Measurements from ENCODE around the gene OGDHL.

OGDHL gene

GRCh38 chr10:49745756-49746155, 16.4 kb downstream of the OGDHL start:
- no peaks in the 10 kb centered on the region for H3K36me3 ChIP-seq (ENCODE audit: control insufficient read depth, insufficient read depth, low read length, severe bottlenecking)
- DNase-seq (ENCODE audit: low read depth) = no peak
- no peak overlapping the region for H3K9ac ChIP-seq (ENCODE audit: low read length)
- H3K4me3 ChIP-seq (ENCODE audit: low read length) = no peak overlapping the region
- no peaks in the 10 kb centered on the region for H3K4me1 ChIP-seq (ENCODE audit: control insufficient read depth, insufficient read depth, low read length)
- peaks cover 7% of the 10 kb centered on the region for H3K27me3 ChIP-seq (replicated peaks; ENCODE audit: control insufficient read depth, insufficient read depth, low read length)
- no peaks in the 10 kb centered on the region for H3K9me3 ChIP-seq (ENCODE audit: control insufficient read depth, low read length)

GRCh38 chr10:49744924-49745605, 17.1 kb downstream of the OGDHL start:
- H3K9ac ChIP-seq (ENCODE audit: low read length) = no peak overlapping the region
- peaks cover 3% of the 10 kb centered on the region for H3K27me3 ChIP-seq (replicated peaks; ENCODE audit: control insufficient read depth, insufficient read depth, low read length)
- DNase-seq (ENCODE audit: low read depth) = no peak
- no peaks in the 10 kb centered on the region for H3K36me3 ChIP-seq (ENCODE audit: control insufficient read depth, insufficient read depth, low read length, severe bottlenecking)
- H3K4me1 ChIP-seq (ENCODE audit: control insufficient read depth, insufficient read depth, low read length) = no peaks in the 10 kb centered on the region
- no peaks in the 10 kb centered on the region for H3K9me3 ChIP-seq (ENCODE audit: control insufficient read depth, low read length)
- H3K4me3 ChIP-seq (ENCODE audit: low read length) = no peak overlapping the region

GRCh38 chr10:49744091-49744685, 17.9 kb downstream of the OGDHL start:
- H3K9ac ChIP-seq (ENCODE audit: low read length) = no peak overlapping the region

GRCh38 chr10:49743464-49744075, 18.6 kb downstream of the OGDHL start:
- Histone ChIP-seq H3K9ac (ENCODE audit: low read length) (no peak overlapping the region), H3K9me3 (ENCODE audit: control insufficient read depth, low read length) (no peaks in the 10 kb centered on the region), H3K4me1 (ENCODE audit: control insufficient read depth, insufficient read depth, low read length) (no peaks in the 10 kb centered on the region), H3K4me3 (ENCODE audit: low read length) (no peak overlapping the region), H3K27me3 (replicated peaks; ENCODE audit: control insufficient read depth, insufficient read depth, low read length) (peaks cover 6% of the 10 kb centered on the region), H3K36me3 (ENCODE audit: control insufficient read depth, insufficient read depth, low read length, severe bottlenecking) (no peaks in the 10 kb centered on the region)
- no peak for DNase-seq (ENCODE audit: low read depth)

More at GRCh38 chr10:49744091-49744685, 17.9 kb downstream of the OGDHL start:
- H3K9me3 ChIP-seq (ENCODE audit: control insufficient read depth, low read length) = no peaks in the 10 kb centered on the region
- H3K4me1 ChIP-seq (ENCODE audit: control insufficient read depth, insufficient read depth, low read length) = no peaks in the 10 kb centered on the region
- H3K36me3 ChIP-seq (ENCODE audit: control insufficient read depth, insufficient read depth, low read length, severe bottlenecking) = no peaks in the 10 kb centered on the region
- no peak overlapping the region for H3K4me3 ChIP-seq (ENCODE audit: low read length)
- DNase-seq (ENCODE audit: low read depth) = no peak
- H3K27me3 ChIP-seq (replicated peaks; ENCODE audit: control insufficient read depth, insufficient read depth, low read length) = peaks cover 3% of the 10 kb centered on the region

GRCh38 chr10:49742683-49743463, 19.2 kb downstream of the OGDHL start:
- DNase-seq (ENCODE audit: low read depth) = no peak
- peaks cover 6% of the 10 kb centered on the region for H3K27me3 ChIP-seq (replicated peaks; ENCODE audit: control insufficient read depth, insufficient read depth, low read length)
- no peak overlapping the region for H3K9ac ChIP-seq (ENCODE audit: low read length)
- no peak overlapping the region for H3K4me3 ChIP-seq (ENCODE audit: low read length)
- no peaks in the 10 kb centered on the region for H3K4me1 ChIP-seq (ENCODE audit: control insufficient read depth, insufficient read depth, low read length)
- H3K9me3 ChIP-seq (ENCODE audit: control insufficient read depth, low read length) = no peaks in the 10 kb centered on the region
- H3K36me3 ChIP-seq (ENCODE audit: control insufficient read depth, insufficient read depth, low read length, severe bottlenecking) = no peaks in the 10 kb centered on the region

- Histone ChIP-seq H3K4me3 (ENCODE audit: low read length) (no peak overlapping the region), H3K9ac (ENCODE audit: low read length) (no peak overlapping the region), H3K27me3 (replicated peaks; ENCODE audit: control insufficient read depth, insufficient read depth, low read length) (peaks cover 4% of the 10 kb centered on the region), H3K4me1 (ENCODE audit: control insufficient read depth, insufficient read depth, low read length) (no peaks in the 10 kb centered on the region), H3K36me3 (ENCODE audit: control insufficient read depth, insufficient read depth, low read length, severe bottlenecking) (no peaks in the 10 kb centered on the region), H3K9me3 (ENCODE audit: control insufficient read depth, low read length) (no peaks in the 10 kb centered on the region)
- no peak for DNase-seq (ENCODE audit: low read depth)
Observed at GRCh38 chr10:49741108-49741995, 20.8 kb downstream of the OGDHL start.

- no peak overlapping the region for H3K9ac ChIP-seq (ENCODE audit: low read length)
- H3K9me3 ChIP-seq (ENCODE audit: control insufficient read depth, low read length) = no peaks in the 10 kb centered on the region
- DNase-seq (ENCODE audit: low read depth) = no peak
- no peaks in the 10 kb centered on the region for H3K36me3 ChIP-seq (ENCODE audit: control insufficient read depth, insufficient read depth, low read length, severe bottlenecking)
- H3K27me3 ChIP-seq (replicated peaks; ENCODE audit: control insufficient read depth, insufficient read depth, low read length) = peaks cover 4% of the 10 kb centered on the region
- no peak overlapping the region for H3K4me3 ChIP-seq (ENCODE audit: low read length)
- no peaks in the 10 kb centered on the region for H3K4me1 ChIP-seq (ENCODE audit: control insufficient read depth, insufficient read depth, low read length)
Observed at GRCh38 chr10:49740346-49741107, 21.6 kb downstream of the OGDHL start.

GRCh38 chr10:49739426-49739825, 22.7 kb downstream of the OGDHL start:
- H3K9ac ChIP-seq (ENCODE audit: low read length) = no peak overlapping the region
- H3K4me1 ChIP-seq (ENCODE audit: control insufficient read depth, insufficient read depth, low read length) = no peaks in the 10 kb centered on the region
- no peaks in the 10 kb centered on the region for H3K9me3 ChIP-seq (ENCODE audit: control insufficient read depth, low read length)
- no peak for DNase-seq (ENCODE audit: low read depth)
- peaks cover 8% of the 10 kb centered on the region for H3K27me3 ChIP-seq (replicated peaks; ENCODE audit: control insufficient read depth, insufficient read depth, low read length)
- H3K4me3 ChIP-seq (ENCODE audit: low read length) = no peak overlapping the region
- no peaks in the 10 kb centered on the region for H3K36me3 ChIP-seq (ENCODE audit: control insufficient read depth, insufficient read depth, low read length, severe bottlenecking)

- H3K9me3 ChIP-seq (ENCODE audit: control insufficient read depth, low read length) = no peaks in the 10 kb centered on the region
- no peak overlapping the region for H3K9ac ChIP-seq (ENCODE audit: low read length)
- DNase-seq (ENCODE audit: low read depth) = no peak
- no peaks in the 10 kb centered on the region for H3K36me3 ChIP-seq (ENCODE audit: control insufficient read depth, insufficient read depth, low read length, severe bottlenecking)
- H3K4me3 ChIP-seq (ENCODE audit: low read length) = no peak overlapping the region
- no peaks in the 10 kb centered on the region for H3K4me1 ChIP-seq (ENCODE audit: control insufficient read depth, insufficient read depth, low read length)
- peaks cover 9% of the 10 kb centered on the region for H3K27me3 ChIP-seq (replicated peaks; ENCODE audit: control insufficient read depth, insufficient read depth, low read length)
Observed at GRCh38 chr10:49738616-49739360, 23.3 kb downstream of the OGDHL start.
